Mucosa of descending colon (tissue), 3 donors: ENCODE results near the gene PCBP2. TPM values are rescaled to one million over a fixed set of nuclear protein-coding genes. Genes with fewer than 3 reads are reported as not detected.

Source experiments
- ATAC-seq: fragments of 200-7000 bp; cut with Tn5 transposase; one replicate; pipeline ENCODE4 v1.9.1; 2020; ENCODE audit warnings: mild to moderate bottlenecking, moderate library complexity
- DNase-seq, 3 donors: peaks; one replicate each; pipeline ENCODE4 v3.0.0-alpha.2; 2020
- H3K36me3 ChIP-seq: fragments of 200-600 bp; one replicate; pipeline ENCODE4 v1.8.0; 2021; ENCODE audit warnings: low read depth, mild to moderate bottlenecking
- H3K4me1 ChIP-seq: fragments of 200-600 bp; one replicate; pipeline ENCODE4 v1.8.0; 2021; ENCODE audit warnings: low read depth, mild to moderate bottlenecking
- H3K4me3 ChIP-seq: fragments of 200-600 bp; one replicate; pipeline ENCODE4 v1.8.0; 2021; ENCODE audit warnings: mild to moderate bottlenecking
- H3K9me3 ChIP-seq: fragments of 200-600 bp; one replicate; pipeline ENCODE4 v1.8.0; 2021; ENCODE audit warnings: mild to moderate bottlenecking
- intact Hi-C, 2 donors: fragments of 100-400 bp; cut with DNase I in 1 of 2; cut with micrococcal nuclease in 1 of 2; formaldehyde crosslinking; loops; one replicate each; pipeline versions ENCODE4 v1.11.0 to v1.11.1; 2022; cut with DNase I, micrococcal nuclease
- total RNA-seq, 3 donors: library from RNA; stranded (reverse); fragmentation: NEBNext Ultra II Directional in 2 of 3; extraction: Animal tissue kit (Norgen Biotek cat#: 25700) in 2 of 3; gene quantifications; one replicate each; pipeline versions ENCODE4 v1.2.1 to v1.2.4, GENCODE V29; 2021 to 2023
- TF ChIP-seq, protein P1 (sequence below): fragments of 200-600 bp; IDR thresholded peaks from one replicate; pipeline ENCODE4 v1.8.0; 2022; ENCODE audit warnings: antibody characterized with exemption, mild to moderate bottlenecking
- donor health status: DM: no; HTN: no; CAD: no; lungs with moderate emphysema.
- donor health status: DM: no; HTN: no; CAD: no.
- donor health status: DM: no; HTN: yes; CAD: no.

The PCBP2 gene
- total RNA-seq, 3 donors from 2014 or later: 584 to 701 (median 615) TPM

DNA sequence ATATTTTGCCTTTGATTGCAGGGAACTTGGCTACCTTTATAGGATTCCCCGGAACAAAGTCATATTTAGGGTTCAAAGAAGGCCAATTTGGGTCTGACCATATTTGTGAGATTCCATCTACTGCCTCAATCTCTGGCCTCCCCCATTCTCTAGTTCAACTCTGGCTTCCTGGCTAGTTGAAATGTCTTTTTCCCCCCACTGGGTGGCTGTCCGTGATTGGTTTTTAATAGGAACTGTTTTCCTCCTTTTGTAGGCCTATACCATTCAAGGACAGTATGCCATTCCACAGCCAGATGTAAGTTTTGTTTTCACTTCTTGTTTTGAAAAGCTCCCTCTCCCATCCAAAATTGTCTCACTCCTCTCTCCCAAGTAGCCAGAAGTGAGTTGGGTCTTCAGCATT is 13.8 kb downstream of the PCBP2 start:
- Histone ChIP-seq H3K4me1 (no peaks in the 10 kb centered on the region), H3K9me3 (no peaks in the 10 kb centered on the region), H3K36me3 (peaks cover 50% of the 10 kb centered on the region), H3K4me3 (no peak overlapping the region)
- DNase-seq: no peak
- intact Hi-C loops: no loop called here
- ATAC-seq: no peak
- TF ChIP-seq, protein P1, sequence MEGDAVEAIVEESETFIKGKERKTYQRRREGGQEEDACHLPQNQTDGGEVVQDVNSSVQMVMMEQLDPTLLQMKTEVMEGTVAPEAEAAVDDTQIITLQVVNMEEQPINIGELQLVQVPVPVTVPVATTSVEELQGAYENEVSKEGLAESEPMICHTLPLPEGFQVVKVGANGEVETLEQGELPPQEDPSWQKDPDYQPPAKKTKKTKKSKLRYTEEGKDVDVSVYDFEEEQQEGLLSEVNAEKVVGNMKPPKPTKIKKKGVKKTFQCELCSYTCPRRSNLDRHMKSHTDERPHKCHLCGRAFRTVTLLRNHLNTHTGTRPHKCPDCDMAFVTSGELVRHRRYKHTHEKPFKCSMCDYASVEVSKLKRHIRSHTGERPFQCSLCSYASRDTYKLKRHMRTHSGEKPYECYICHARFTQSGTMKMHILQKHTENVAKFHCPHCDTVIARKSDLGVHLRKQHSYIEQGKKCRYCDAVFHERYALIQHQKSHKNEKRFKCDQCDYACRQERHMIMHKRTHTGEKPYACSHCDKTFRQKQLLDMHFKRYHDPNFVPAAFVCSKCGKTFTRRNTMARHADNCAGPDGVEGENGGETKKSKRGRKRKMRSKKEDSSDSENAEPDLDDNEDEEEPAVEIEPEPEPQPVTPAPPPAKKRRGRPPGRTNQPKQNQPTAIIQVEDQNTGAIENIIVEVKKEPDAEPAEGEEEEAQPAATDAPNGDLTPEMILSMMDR: no peak

DNA sequence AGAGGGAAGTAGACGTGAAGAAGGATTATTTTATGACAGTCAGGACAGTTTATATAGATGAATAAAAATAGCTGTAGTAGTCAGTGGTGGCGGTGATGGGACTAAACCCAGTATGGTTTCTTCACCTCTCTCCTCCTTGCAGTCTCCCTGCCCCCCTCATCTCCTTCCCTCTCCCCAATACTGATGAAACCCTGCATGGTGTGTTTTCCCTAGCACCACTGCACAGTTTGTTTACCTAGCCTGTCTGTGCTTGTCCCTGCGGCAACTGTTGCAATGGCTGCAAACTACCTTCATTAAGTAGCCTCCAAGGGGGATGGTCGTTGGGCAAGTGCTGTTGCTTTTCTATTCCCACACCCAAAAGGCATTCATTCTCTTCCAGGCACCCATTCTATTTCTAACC is 14.7 kb downstream of the PCBP2 start:
- no peaks in the 10 kb centered on the region for H3K4me1 ChIP-seq

GRCh38 chr12:53467082-53467481 is 15.2 kb downstream of the PCBP2 start:
- Histone ChIP-seq H3K4me3 (no peak overlapping the region), H3K36me3 (peaks cover 42% of the 10 kb centered on the region), H3K9me3 (no peaks in the 10 kb centered on the region), H3K4me1 (peaks cover under 1% of the 10 kb centered on the region)
- ATAC-seq (no peak), DNase-seq (no peak)
- intact Hi-C loops: no loop called here
- TF ChIP-seq, protein P1: no peak

More for the DNA sequence above, 14.7 kb downstream of the PCBP2 start:
- no peak for ATAC-seq
- intact Hi-C loops: no loop called here
- TF ChIP-seq, protein P1: no peak
- Histone ChIP-seq H3K36me3 (peaks cover 46% of the 10 kb centered on the region), H3K4me3 (no peak overlapping the region), H3K9me3 (no peaks in the 10 kb centered on the region)
- DNase-seq: no peak

- Histone ChIP-seq H3K36me3 (peaks cover 42% of the 10 kb centered on the region), H3K4me3 (no peak overlapping the region), H3K4me1 (peaks cover 4% of the 10 kb centered on the region), H3K9me3 (no peaks in the 10 kb centered on the region)
- TF ChIP-seq, protein P1: no peak
- intact Hi-C loops: no loop called here
- DNase-seq: no peak
- no peak for ATAC-seq
Observed at GRCh38 chr12:53467880-53468279, 16.0 kb downstream of the PCBP2 start.

DNA sequence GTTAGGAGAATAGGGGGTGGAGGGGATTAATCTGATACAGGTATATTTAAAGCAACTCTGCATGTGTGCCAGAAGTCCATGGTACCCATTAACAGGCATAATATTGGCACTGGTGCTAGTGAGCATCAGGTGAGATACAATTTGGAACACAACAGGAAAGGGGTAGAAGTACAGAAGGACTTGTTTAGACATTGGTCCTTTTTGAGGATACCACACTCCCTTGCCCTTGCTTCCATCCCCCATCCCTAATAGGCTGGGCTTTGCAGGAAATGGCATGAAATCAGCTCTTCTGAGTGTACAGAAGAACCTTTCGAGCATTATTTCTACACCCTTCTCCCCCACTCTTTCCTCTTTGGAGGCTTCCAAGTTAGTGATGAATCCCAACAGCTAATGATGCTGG is 16.4 kb downstream of the PCBP2 start:
- DNase-seq: no peak
- H3K4me3 ChIP-seq: no peak overlapping the region
- no peaks in the 10 kb centered on the region for H3K9me3 ChIP-seq
- intact Hi-C loops: no loop called here
- peaks cover 4% of the 10 kb centered on the region for H3K4me1 ChIP-seq
- peaks cover 42% of the 10 kb centered on the region for H3K36me3 ChIP-seq
- TF ChIP-seq, protein P1: no peak
- ATAC-seq: no peak

DNA sequence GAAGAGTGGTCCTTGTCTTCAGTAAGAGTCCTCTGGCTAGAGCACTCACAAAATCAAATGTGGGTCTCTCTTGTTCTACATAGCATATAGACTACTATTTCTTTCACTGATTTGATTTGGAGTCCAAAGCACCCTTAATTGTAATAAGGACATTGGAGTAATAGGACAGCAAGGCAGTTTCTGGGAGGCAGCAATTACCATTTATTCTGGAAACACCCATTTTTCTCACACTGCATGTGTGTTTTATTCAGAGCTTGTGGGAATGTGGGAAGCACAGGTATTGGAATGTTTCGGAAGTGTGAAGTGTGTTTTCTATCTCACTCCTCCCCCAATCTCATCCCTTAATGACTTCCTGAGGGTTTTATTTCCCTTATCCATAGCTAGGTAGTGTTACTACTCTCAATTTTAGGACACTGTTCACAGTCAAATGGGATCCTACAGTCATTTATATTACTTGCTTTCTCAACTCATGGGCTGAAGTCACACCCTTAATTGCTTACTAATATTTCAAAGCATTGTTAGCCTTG is 20.2 kb downstream of the PCBP2 start:
- ATAC-seq: no peak
- H3K36me3 ChIP-seq: peaks cover 28% of the 10 kb centered on the region
- intact Hi-C loops: no loop called here
- no peak overlapping the region for H3K4me3 ChIP-seq
- no peak for DNase-seq
- peaks cover 9% of the 10 kb centered on the region for H3K4me1 ChIP-seq
- TF ChIP-seq, protein P1: no peak
- H3K9me3 ChIP-seq: no peaks in the 10 kb centered on the region
